GM12873 (cell line): ENCODE measurements around the gene CMC1.

ENCODE experiments used
- TF ChIP-seq, protein P1 (sequence below): IDR thresholded peaks from 2 replicates; pipeline ENCODE4 v1.5.1; 2012; ENCODE audit warnings: low read depth, mild to moderate bottlenecking, moderate library complexity, low read length, control low read depth; ENCODE audit not compliant: insufficient read depth; ENCODE audit errors: missing control alignments

Gene CMC1

DNA sequence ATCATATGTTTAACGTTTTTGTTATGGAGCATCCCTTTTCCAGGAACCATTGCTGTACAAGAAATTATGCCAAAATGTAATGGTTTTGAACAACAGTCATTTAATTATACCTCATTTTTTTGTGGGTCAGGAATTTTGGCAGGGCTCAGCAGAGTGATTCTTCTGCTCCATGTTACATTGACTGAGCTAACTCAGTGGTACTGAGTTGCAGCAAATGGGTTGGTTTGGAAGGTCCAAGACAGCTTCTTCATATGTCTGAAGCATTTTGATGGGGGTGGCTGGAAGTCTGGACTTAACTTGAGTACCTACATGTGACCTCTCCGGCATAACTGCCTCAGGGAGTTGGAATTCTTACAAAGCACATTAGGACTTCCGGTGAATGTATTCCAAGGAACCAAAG is 26.0 kb upstream of the CMC1 start:
- TF ChIP-seq, protein P1, sequence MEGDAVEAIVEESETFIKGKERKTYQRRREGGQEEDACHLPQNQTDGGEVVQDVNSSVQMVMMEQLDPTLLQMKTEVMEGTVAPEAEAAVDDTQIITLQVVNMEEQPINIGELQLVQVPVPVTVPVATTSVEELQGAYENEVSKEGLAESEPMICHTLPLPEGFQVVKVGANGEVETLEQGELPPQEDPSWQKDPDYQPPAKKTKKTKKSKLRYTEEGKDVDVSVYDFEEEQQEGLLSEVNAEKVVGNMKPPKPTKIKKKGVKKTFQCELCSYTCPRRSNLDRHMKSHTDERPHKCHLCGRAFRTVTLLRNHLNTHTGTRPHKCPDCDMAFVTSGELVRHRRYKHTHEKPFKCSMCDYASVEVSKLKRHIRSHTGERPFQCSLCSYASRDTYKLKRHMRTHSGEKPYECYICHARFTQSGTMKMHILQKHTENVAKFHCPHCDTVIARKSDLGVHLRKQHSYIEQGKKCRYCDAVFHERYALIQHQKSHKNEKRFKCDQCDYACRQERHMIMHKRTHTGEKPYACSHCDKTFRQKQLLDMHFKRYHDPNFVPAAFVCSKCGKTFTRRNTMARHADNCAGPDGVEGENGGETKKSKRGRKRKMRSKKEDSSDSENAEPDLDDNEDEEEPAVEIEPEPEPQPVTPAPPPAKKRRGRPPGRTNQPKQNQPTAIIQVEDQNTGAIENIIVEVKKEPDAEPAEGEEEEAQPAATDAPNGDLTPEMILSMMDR, result no peak

DNA sequence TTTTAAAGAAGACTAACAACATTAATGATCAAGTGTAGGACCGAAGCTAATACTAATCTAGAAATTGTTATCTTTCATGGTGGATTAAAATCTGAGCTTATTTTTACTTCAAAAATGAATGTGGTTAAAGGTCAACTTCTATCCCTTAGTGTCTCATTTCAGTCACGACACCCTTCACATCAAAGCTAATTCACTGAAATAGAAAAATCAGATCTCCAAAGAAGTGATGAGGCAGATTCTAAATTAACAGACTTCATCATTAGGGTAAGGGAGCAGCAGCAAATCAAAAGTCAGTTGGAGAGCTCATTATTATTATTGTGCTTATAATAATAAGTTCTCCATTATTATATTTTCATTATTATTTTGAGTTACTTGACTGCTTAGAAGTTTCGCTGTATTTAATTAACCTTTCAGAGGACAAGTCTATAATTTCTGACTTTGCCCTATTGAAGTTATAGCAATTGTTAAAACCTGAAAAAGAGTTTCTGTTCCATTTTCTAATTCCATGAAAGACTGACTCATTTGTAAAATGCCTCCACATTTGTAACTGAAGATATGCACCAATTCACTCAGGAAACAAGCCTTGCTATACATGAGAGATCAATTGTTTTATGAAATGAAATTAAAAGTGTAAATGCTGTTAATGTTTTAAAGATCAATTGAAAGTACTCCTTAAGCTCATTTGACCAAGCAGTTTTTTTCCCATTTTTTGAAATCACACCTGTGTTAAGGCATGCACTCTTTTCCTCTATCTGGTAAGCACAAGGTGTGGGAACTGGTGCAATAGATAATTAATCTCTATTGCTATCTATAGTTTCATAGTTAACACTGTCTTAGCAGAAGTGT is 23.1 kb upstream of the CMC1 start:
- TF ChIP-seq, protein P1, result no peak

DNA sequence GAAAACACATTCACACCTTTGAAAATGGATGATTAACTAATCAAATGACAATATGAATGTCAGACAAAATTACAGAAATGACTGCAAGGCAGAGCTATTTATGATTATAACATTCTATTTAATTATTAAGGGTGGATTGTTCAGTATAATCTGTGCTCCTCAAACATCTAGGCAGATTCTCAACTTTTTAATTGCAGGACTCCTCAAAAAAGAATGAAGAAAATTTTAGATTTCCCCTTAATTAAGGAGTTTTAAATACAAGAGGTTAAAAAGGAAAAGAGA is 22.6 kb upstream of the CMC1 start:
- TF ChIP-seq, protein P1, result no peak

DNA sequence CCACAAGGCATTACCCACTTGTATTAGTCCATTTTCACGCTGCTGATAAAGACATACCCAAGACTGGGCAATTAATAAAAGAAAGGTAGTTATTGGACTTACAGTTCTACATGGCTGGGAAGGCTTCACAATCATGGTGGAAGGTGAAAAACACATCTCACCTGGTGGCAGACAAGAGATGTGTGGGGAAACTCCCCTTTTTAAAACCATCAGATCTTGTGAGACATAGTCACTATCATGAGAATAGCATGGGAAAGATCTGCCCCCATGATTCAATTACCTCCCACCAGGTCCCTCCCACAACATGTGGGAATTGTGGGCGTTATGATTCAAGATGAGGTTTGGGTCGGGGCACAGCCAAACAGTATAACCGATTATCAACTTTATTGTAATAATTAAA is 17.0 kb upstream of the CMC1 start:
- TF ChIP-seq, protein P1, result no peak

DNA sequence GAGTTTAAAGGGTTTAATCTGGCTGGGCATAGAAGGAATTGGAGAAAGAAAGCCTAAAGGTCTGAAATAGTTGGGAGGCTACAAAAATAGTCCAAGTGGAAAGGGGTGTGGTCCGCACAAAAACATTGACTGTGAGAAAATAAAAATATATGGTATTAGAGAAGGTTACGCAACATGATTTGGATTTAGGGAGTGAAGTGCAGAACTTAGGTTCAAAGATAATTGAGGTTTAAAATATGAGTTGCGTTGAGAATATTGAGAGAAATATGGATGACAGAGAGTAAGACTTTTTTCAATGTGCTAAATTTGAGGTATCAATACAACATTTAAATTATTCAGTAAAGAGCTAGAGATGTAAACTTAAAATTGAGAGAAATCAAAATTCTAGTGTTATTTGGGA is 15.4 kb upstream of the CMC1 start:
- TF ChIP-seq, protein P1, result no peak

DNA sequence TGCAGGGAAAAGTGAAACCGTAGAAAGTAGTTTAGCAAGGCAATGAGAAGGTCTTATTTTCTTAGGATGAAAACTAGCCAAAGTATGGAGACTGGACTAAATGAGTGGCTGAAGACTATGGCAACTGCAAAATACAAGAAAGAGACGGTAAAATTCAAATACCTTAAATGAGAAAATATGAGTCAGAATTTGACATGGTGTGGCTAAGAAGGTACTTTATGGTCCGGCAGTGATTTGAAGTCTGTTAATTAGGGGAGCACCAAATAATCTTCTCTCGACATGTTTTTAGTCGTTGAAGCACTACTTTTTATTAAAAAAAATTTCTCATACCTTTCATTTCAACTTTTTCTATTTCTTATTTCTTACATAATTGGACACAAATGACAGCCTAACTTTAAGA is 12.8 kb upstream of the CMC1 start:
- TF ChIP-seq, protein P1, result no peak

DNA sequence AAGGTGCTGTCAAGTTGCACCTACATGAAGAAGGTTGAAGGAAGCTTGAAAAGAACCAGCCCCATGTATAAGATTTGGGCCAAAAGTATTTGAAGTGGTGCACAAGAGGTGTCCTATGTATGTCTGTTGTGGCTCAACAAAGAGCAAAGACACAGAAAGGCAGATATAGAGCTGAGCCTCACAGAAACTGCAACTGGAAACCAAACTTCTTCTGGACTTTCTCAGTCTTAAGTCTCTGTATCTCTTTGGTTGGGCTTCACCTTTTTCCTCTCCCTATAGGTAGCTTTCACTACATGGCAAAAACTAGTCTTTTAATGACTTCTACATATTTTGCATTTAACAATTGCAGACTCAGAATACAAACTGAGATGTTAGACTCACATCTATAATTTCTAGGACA is 8.8 kb upstream of the CMC1 start:
- TF ChIP-seq, protein P1, result no peak
